ENCODE data around the gene SP6. TPM values are rescaled to one million over a fixed set of nuclear protein-coding genes. Genes with fewer than 3 reads are reported as not detected.

SP6 gene
- total RNA-seq, 1 donor from 2014 or later = 4.7 TPM

GRCh38 chr17:47836601-47837000 is 14.4 kb downstream of the SP6 start:
- ATAC-seq (no peak), DNase-seq (no peak)
- intact Hi-C loops (cut with DNase I) = no loop called here
- no peaks in the 10 kb centered on the region for H3K27me3 ChIP-seq (ENCODE audit: low read depth)
- no peak overlapping the region for H3K27ac ChIP-seq
- H3K9me3 ChIP-seq = no peaks in the 10 kb centered on the region
- H3K4me1 ChIP-seq = peaks cover 40% of the 10 kb centered on the region
- TF ChIP-seq CTCF (IDR thresholded peaks at IDR 0.05) = no peak
- peaks cover 30% of the 10 kb centered on the region for H3K36me3 ChIP-seq
- H3K4me3 ChIP-seq = no peak overlapping the region

GRCh38 chr17:47834756-47835155 is 16.2 kb downstream of the SP6 start:
- no peak for ATAC-seq
- Histone ChIP-seq H3K36me3 (peaks cover 30% of the 10 kb centered on the region), H3K27ac (peak overlapping the region; percentile 57), H3K4me1 (peaks cover 39% of the 10 kb centered on the region), H3K4me3 (no peak overlapping the region), H3K27me3 (ENCODE audit: low read depth) (no peaks in the 10 kb centered on the region), H3K9me3 (no peaks in the 10 kb centered on the region)
- no peak for TF ChIP-seq CTCF (IDR thresholded peaks at IDR 0.05)
- intact Hi-C loops (cut with DNase I) = no loop called here
- DNase-seq = no peak

- H3K27ac ChIP-seq = peak overlapping the region; percentile 82
- peaks cover 36% of the 10 kb centered on the region for H3K36me3 ChIP-seq
- TF ChIP-seq CTCF (IDR thresholded peaks at IDR 0.05) = no peak
- ATAC-seq (peak; percentile 32 to 40), DNase-seq (no peak)
- H3K4me3 ChIP-seq = peak overlapping the region; percentile 86
- H3K4me1 ChIP-seq = peaks cover 30% of the 10 kb centered on the region
- intact Hi-C loops (cut with DNase I) = no loop called here
- H3K27me3 ChIP-seq (ENCODE audit: low read depth) = no peaks in the 10 kb centered on the region
- no peaks in the 10 kb centered on the region for H3K9me3 ChIP-seq
Measured at GRCh38 chr17:47831934-47832327, 19.0 kb downstream of the SP6 start.

- intact Hi-C loops (cut with DNase I) = no loop called here
- Histone ChIP-seq H3K36me3 (peaks cover 37% of the 10 kb centered on the region), H3K27ac (peak within 1 kb of the TSS; percentile 82), H3K9me3 (no peaks in the 10 kb centered on the region), H3K4me1 (peaks cover 30% of the 10 kb centered on the region), H3K4me3 (peak within 1 kb of the TSS; percentile 86), H3K27me3 (ENCODE audit: low read depth) (no peaks in the 10 kb centered on the region)
- no peak for TF ChIP-seq CTCF (IDR thresholded peaks at IDR 0.05)
- peak; percentile 97 to 98 for ATAC-seq
- peak; percentile 95 for DNase-seq
Measured at GRCh38 chr17:47831003-47831933, 19.7 kb downstream of the SP6 start, which contains the start of the genes LRRC46 and MRPL10. LRRC46 (plus strand) TSS chr17:47831670; CDS start chr17:47831990, 320 bp downstream. MRPL10 (minus strand) TSS chr17:47831541; CDS start chr17:47831511, 30 bp downstream.

- Histone ChIP-seq H3K27ac (peak overlapping the region; percentile 82), H3K27me3 (ENCODE audit: low read depth) (no peaks in the 10 kb centered on the region), H3K36me3 (peaks cover 37% of the 10 kb centered on the region), H3K4me3 (peak overlapping the region; percentile 86), H3K9me3 (no peaks in the 10 kb centered on the region), H3K4me1 (peaks cover 30% of the 10 kb centered on the region)
- intact Hi-C loops (cut with DNase I) = no loop called here
- DNase-seq = no peak
- TF ChIP-seq CTCF (IDR thresholded peaks at IDR 0.05) = no peak
- ATAC-seq = no peak
Measured at GRCh38 chr17:47830396-47831002, 20.5 kb downstream of the SP6 start.
